Lower leg skin (tissue), 3 donors: ENCODE data around the gene TMEM254.

ENCODE experiments used
- POLR2A ChIP-seq, 2 donors: fragments of 450-650 bp; IDR thresholded peaks; one replicate each; pipeline ENCODE4 v1.6.1; 2016 to 2017; ENCODE audit warnings: antibody characterized with exemption in 2 of 2, mild to moderate bottlenecking in 1 of 2, moderate library complexity in 1 of 2
- TF ChIP-seq, protein P1 (sequence below), 3 donors: fragments of 450-650 bp; IDR thresholded peaks; one replicate each; pipeline ENCODE4 v1.5.1; 2016; ENCODE audit warnings: antibody characterized with exemption in 3 of 3, mild to moderate bottlenecking in 3 of 3, moderate library complexity in 2 of 3

DNA sequence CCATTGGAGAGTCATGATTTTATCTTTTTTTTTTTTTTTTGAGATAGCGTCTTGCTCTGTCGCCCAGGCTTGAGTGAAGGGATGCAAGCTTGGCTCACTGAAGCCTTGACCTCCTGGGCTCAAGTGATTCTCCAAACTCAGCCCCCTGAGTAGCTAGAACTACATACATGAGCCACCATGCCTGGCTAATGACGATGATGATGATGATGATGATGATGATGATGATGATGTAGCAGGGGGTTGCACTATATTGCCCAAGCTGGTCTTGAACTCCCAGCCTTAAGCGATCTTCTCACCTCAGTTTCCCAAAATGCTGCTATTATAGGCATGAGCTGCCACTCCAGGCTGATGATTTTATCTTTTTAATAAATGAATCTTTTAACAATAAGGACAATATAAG is 40.2 kb downstream of the TMEM254 start:
- TF ChIP-seq, protein P1, sequence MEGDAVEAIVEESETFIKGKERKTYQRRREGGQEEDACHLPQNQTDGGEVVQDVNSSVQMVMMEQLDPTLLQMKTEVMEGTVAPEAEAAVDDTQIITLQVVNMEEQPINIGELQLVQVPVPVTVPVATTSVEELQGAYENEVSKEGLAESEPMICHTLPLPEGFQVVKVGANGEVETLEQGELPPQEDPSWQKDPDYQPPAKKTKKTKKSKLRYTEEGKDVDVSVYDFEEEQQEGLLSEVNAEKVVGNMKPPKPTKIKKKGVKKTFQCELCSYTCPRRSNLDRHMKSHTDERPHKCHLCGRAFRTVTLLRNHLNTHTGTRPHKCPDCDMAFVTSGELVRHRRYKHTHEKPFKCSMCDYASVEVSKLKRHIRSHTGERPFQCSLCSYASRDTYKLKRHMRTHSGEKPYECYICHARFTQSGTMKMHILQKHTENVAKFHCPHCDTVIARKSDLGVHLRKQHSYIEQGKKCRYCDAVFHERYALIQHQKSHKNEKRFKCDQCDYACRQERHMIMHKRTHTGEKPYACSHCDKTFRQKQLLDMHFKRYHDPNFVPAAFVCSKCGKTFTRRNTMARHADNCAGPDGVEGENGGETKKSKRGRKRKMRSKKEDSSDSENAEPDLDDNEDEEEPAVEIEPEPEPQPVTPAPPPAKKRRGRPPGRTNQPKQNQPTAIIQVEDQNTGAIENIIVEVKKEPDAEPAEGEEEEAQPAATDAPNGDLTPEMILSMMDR (IDR thresholded peaks at IDR 0.05), result no peak
- no peak for TF ChIP-seq POLR2A (IDR thresholded peaks at IDR 0.05)
